T-helper 2 cell treated with Interferon-gamma antibody and Interleukin-4, amounts not matched to agents 5 μg/mL and 100 μg/mL, for 36 hours (primary cell): ENCODE data around the gene TMEM181.

Experiments
- DNase-seq: peaks from one replicate; pipeline ENCODE4 v3.0.0; 2021; ENCODE audit warnings: low spot score
- H3K27ac Mint-ChIP-seq: one replicate; pipeline ENCODE4 v1.8.0; 2021; ENCODE audit warnings: mild to moderate bottlenecking, mixed read lengths
- H3K27me3 Mint-ChIP-seq: one replicate; pipeline ENCODE4 v1.8.0; 2021; ENCODE audit warnings: low read depth, mixed read lengths
- H3K36me3 Mint-ChIP-seq: one replicate; pipeline ENCODE4 v1.8.0; 2021; ENCODE audit warnings: low read depth, mixed read lengths
- H3K4me1 Mint-ChIP-seq: one replicate; pipeline ENCODE4 v1.8.0; 2021; ENCODE audit warnings: low read depth, mixed read lengths
- H3K4me3 Mint-ChIP-seq: one replicate; pipeline ENCODE4 v1.8.0; 2022; ENCODE audit warnings: mild to moderate bottlenecking, moderate library complexity, mixed read lengths
- H3K9me3 Mint-ChIP-seq: one replicate; pipeline ENCODE4 v1.8.0; 2021; ENCODE audit warnings: mixed read lengths

The TMEM181 gene

GRCh38 chr6:158574800-158575199, 14.9 kb downstream of the TMEM181 start:
- no peak for DNase-seq
- Mint-ChIP-seq H3K4me3 (no peak overlapping the region), H3K27me3 (no peaks in the 10 kb centered on the region), H3K36me3 (peaks cover 57% of the 10 kb centered on the region), H3K27ac (peak overlapping the region; percentile 32), H3K9me3 (peaks cover 7% of the 10 kb centered on the region), H3K4me1 (peaks cover 43% of the 10 kb centered on the region)

GRCh38 chr6:158575550-158575949, 15.7 kb downstream of the TMEM181 start:
- Mint-ChIP-seq H3K9me3 (peaks cover 7% of the 10 kb centered on the region), H3K4me3 (no peak overlapping the region), H3K36me3 (peaks cover 58% of the 10 kb centered on the region), H3K27ac (no peak overlapping the region), H3K4me1 (peaks cover 45% of the 10 kb centered on the region), H3K27me3 (no peaks in the 10 kb centered on the region)
- no peak for DNase-seq

GRCh38 chr6:158584236-158584651, 24.4 kb downstream of the TMEM181 start:
- Mint-ChIP-seq H3K9me3 (no peaks in the 10 kb centered on the region), H3K27me3 (no peaks in the 10 kb centered on the region), H3K27ac (no peak overlapping the region), H3K4me1 (peaks cover 2% of the 10 kb centered on the region), H3K4me3 (no peak overlapping the region), H3K36me3 (peaks cover 58% of the 10 kb centered on the region)
- no peak for DNase-seq

GRCh38 chr6:158586652-158587051, 26.8 kb downstream of the TMEM181 start:
- Mint-ChIP-seq H3K27me3 (no peaks in the 10 kb centered on the region), H3K36me3 (peaks cover 72% of the 10 kb centered on the region), H3K9me3 (no peaks in the 10 kb centered on the region), H3K4me3 (no peak overlapping the region), H3K4me1 (no peaks in the 10 kb centered on the region), H3K27ac (no peak overlapping the region)
- no peak for DNase-seq

GRCh38 chr6:158589366-158589765, 29.5 kb downstream of the TMEM181 start:
- DNase-seq, result no peak
- Mint-ChIP-seq H3K27ac (no peak overlapping the region), H3K27me3 (no peaks in the 10 kb centered on the region), H3K4me3 (no peak overlapping the region), H3K36me3 (peaks cover 80% of the 10 kb centered on the region), H3K4me1 (no peaks in the 10 kb centered on the region), H3K9me3 (no peaks in the 10 kb centered on the region)

GRCh38 chr6:158591134-158591809, 31.4 kb downstream of the TMEM181 start:
- no peak for DNase-seq
- Mint-ChIP-seq H3K4me1 (no peaks in the 10 kb centered on the region), H3K27ac (no peak overlapping the region), H3K4me3 (no peak overlapping the region), H3K27me3 (no peaks in the 10 kb centered on the region), H3K9me3 (no peaks in the 10 kb centered on the region), H3K36me3 (peaks cover 73% of the 10 kb centered on the region)

GRCh38 chr6:158591810-158592209, 31.9 kb downstream of the TMEM181 start:
- Mint-ChIP-seq H3K4me1 (no peaks in the 10 kb centered on the region), H3K4me3 (no peak overlapping the region), H3K9me3 (no peaks in the 10 kb centered on the region), H3K27me3 (no peaks in the 10 kb centered on the region), H3K36me3 (peaks cover 74% of the 10 kb centered on the region), H3K27ac (no peak overlapping the region)
- DNase-seq, result no peak

- H3K27me3 Mint-ChIP-seq, result no peaks in the 10 kb centered on the region
- no peaks in the 10 kb centered on the region for H3K4me1 Mint-ChIP-seq
- peaks cover 72% of the 10 kb centered on the region for H3K36me3 Mint-ChIP-seq
- DNase-seq, result no peak
- H3K27ac Mint-ChIP-seq, result no peak overlapping the region
- H3K4me3 Mint-ChIP-seq, result no peak overlapping the region
- no peaks in the 10 kb centered on the region for H3K9me3 Mint-ChIP-seq
These were observed 33.8 kb downstream of the TMEM181 start for GRCh38 chr6:158593670-158594069.

- H3K4me1 Mint-ChIP-seq, result no peaks in the 10 kb centered on the region
- no peaks in the 10 kb centered on the region for H3K9me3 Mint-ChIP-seq
- no peak overlapping the region for H3K27ac Mint-ChIP-seq
- no peak for DNase-seq
- H3K4me3 Mint-ChIP-seq, result no peak overlapping the region
- H3K36me3 Mint-ChIP-seq, result peaks cover 67% of the 10 kb centered on the region
- no peaks in the 10 kb centered on the region for H3K27me3 Mint-ChIP-seq
These were observed 35.3 kb downstream of the TMEM181 start for GRCh38 chr6:158595223-158595622.

- Mint-ChIP-seq H3K4me1 (no peaks in the 10 kb centered on the region), H3K4me3 (no peak overlapping the region), H3K27me3 (no peaks in the 10 kb centered on the region), H3K27ac (no peak overlapping the region), H3K36me3 (peaks cover 54% of the 10 kb centered on the region), H3K9me3 (no peaks in the 10 kb centered on the region)
- DNase-seq, result no peak
These were observed 37.0 kb downstream of the TMEM181 start for GRCh38 chr6:158596861-158597260.

GRCh38 chr6:158597565-158597964, 37.7 kb downstream of the TMEM181 start:
- Mint-ChIP-seq H3K4me3 (no peak overlapping the region), H3K27me3 (no peaks in the 10 kb centered on the region), H3K27ac (no peak overlapping the region), H3K36me3 (peaks cover 51% of the 10 kb centered on the region), H3K9me3 (no peaks in the 10 kb centered on the region), H3K4me1 (no peaks in the 10 kb centered on the region)
- DNase-seq, result no peak

GRCh38 chr6:158599635-158600034, 39.7 kb downstream of the TMEM181 start:
- Mint-ChIP-seq H3K4me3 (no peak overlapping the region), H3K36me3 (peaks cover 45% of the 10 kb centered on the region), H3K4me1 (no peaks in the 10 kb centered on the region), H3K27me3 (no peaks in the 10 kb centered on the region), H3K9me3 (no peaks in the 10 kb centered on the region), H3K27ac (no peak overlapping the region)
- no peak for DNase-seq

GRCh38 chr6:158603261-158604047, 43.6 kb downstream of the TMEM181 start:
- no peaks in the 10 kb centered on the region for H3K9me3 Mint-ChIP-seq
- peaks cover 40% of the 10 kb centered on the region for H3K36me3 Mint-ChIP-seq
- H3K4me3 Mint-ChIP-seq, result no peak overlapping the region
- no peak for DNase-seq
- peaks cover 3% of the 10 kb centered on the region for H3K4me1 Mint-ChIP-seq
- no peaks in the 10 kb centered on the region for H3K27me3 Mint-ChIP-seq
- no peak overlapping the region for H3K27ac Mint-ChIP-seq

- peaks cover 3% of the 10 kb centered on the region for H3K4me1 Mint-ChIP-seq
- no peak for DNase-seq
- H3K4me3 Mint-ChIP-seq, result no peak overlapping the region
- H3K9me3 Mint-ChIP-seq, result no peaks in the 10 kb centered on the region
- H3K27ac Mint-ChIP-seq, result no peak overlapping the region
- peaks cover 40% of the 10 kb centered on the region for H3K36me3 Mint-ChIP-seq
- no peaks in the 10 kb centered on the region for H3K27me3 Mint-ChIP-seq
These were observed 44.1 kb downstream of the TMEM181 start for GRCh38 chr6:158604048-158604406.
